Activated naive CD4-positive, alpha-beta T cell treated with anti-CD3 and anti-CD28 coated beads, Interleukin-2, amount 50 U/mL, for 16 hours (primary cell): Measurements from ENCODE around the gene POT1.
"Not testable (repeated sequence)": the region's sequence is repeated elsewhere in the genome, so short reads cannot be mapped to it uniquely, and the experiment has no call there.

Experiments used
- DNase-seq: peaks from one replicate; pipeline ENCODE4 v3.0.0-alpha.2; 2020

Gene POT1

GRCh38 chr7:124929467-124930172, at the start of gene POT1:
Gene POT1 (minus strand): TSS chr7:124929825. CDS start chr7:124897173, 32,652 bp downstream.
- DNase-seq = peak; percentile 97

- not testable (repeated sequence) for DNase-seq
These were observed 45.5 kb upstream of the POT1 start for GRCh38 chr7:124975131-124975530.

GRCh38 chr7:124965553-124965952, 35.9 kb upstream of the POT1 start:
- no peak for DNase-seq

- no peak for DNase-seq
These were observed 30.1 kb upstream of the POT1 start for GRCh38 chr7:124959676-124960075.

- not testable (repeated sequence) for DNase-seq
These were observed 28.3 kb upstream of the POT1 start for GRCh38 chr7:124957952-124958351.

- no peak for DNase-seq
These were observed 26.5 kb upstream of the POT1 start for GRCh38 chr7:124956160-124956559.

GRCh38 chr7:124954790-124955189, 25.2 kb upstream of the POT1 start:
- no peak for DNase-seq

- DNase-seq = no peak
These were observed 16.1 kb upstream of the POT1 start for GRCh38 chr7:124945680-124946079.

GRCh38 chr7:124943472-124943871, 13.8 kb upstream of the POT1 start:
- no peak for DNase-seq

- DNase-seq = no peak
These were observed 12.8 kb upstream of the POT1 start for GRCh38 chr7:124942399-124942798.

GRCh38 chr7:124940306-124940705, 10.7 kb upstream of the POT1 start:
- no peak for DNase-seq

GRCh38 chr7:124938128-124938527, 8.5 kb upstream of the POT1 start:
- DNase-seq = no peak

GRCh38 chr7:124937076-124937475, 7.5 kb upstream of the POT1 start:
- no peak for DNase-seq

- DNase-seq = no peak
These were observed 5.2 kb upstream of the POT1 start for GRCh38 chr7:124934841-124935240.

GRCh38 chr7:124930655-124931597, 1.3 kb upstream of the POT1 start:
- DNase-seq = no peak

GRCh38 chr7:124930173-124930623, 573 bp upstream of the POT1 start:
- no peak for DNase-seq

- no peak for DNase-seq
These were observed 4.7 kb downstream of the POT1 start for GRCh38 chr7:124924906-124925305.

GRCh38 chr7:124922200-124922599, 7.4 kb downstream of the POT1 start:
- DNase-seq = no peak

GRCh38 chr7:124919841-124920240, 9.8 kb downstream of the POT1 start:
- no peak for DNase-seq

GRCh38 chr7:124918662-124919061, 11.0 kb downstream of the POT1 start:
- no peak for DNase-seq

GRCh38 chr7:124915242-124915641, 14.4 kb downstream of the POT1 start:
- no peak for DNase-seq

GRCh38 chr7:124914298-124914697, 15.3 kb downstream of the POT1 start:
- DNase-seq = no peak

- DNase-seq = no peak
These were observed 16.7 kb downstream of the POT1 start for GRCh38 chr7:124912972-124913371.

- DNase-seq = no peak
These were observed 19.8 kb downstream of the POT1 start for GRCh38 chr7:124909808-124910207.
